Measurements from ENCODE around the gene INPP4B.

Gene INPP4B

DNA sequence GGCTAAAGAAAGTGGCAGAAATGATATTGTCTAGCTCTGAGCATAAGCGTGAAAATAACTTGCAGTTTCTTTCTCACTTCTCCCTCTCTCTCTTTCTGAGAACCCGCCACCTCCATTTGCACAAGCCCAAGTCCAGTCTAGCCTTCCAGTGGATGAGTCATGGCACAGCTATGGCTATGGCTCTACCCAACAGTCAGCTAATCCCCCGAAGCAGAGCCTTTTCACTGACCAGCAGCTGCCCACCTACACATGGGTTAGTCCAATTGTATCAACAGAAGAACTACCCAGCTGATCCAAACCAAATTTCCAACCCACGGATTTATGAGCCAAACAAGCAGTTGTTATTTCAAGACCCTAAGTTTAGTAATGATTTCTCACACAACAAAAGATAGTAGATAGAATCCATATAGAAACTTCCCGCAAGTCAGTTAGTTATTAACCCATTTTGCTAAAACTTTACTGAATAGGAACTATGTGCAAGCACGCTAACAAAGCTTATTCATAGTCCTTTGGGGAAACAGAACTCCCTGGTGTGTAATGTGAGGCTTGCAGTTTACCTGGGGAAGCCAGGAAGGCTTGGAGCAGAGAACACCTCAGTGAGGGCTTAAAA is 282.3 kb downstream of the INPP4B start:
- H2BK120ac ChIP-seq (ENCODE audit: low read depth, low read length): no peak overlapping the region
- H3K27me3 ChIP-seq (ENCODE audit: insufficient read depth, low read length, poor library complexity): no peaks in the 10 kb centered on the region
- H3K4me2 ChIP-seq (ENCODE audit: low read length): no peak overlapping the region
- DNase-seq: peak; percentile 48
- no peak overlapping the region for H4K8ac ChIP-seq (ENCODE audit: low read depth, low read length)
- no peak overlapping the region for H3K56ac ChIP-seq (ENCODE audit: low read length)
- H3K36me3 ChIP-seq (ENCODE audit: control insufficient read depth, insufficient read depth, low read length): no peaks in the 10 kb centered on the region
- H3K4me3 ChIP-seq (ENCODE audit: low read length): no peak overlapping the region
- H2BK5ac ChIP-seq (ENCODE audit: low read length): no peak overlapping the region
- H3K79me2 ChIP-seq (ENCODE audit: control insufficient read depth, insufficient read depth, low read length): no peaks in the 10 kb centered on the region
- H4K5ac ChIP-seq (ENCODE audit: low read length): no peak overlapping the region
- no CpG with 5 or more reads among the region's 6 CpGs for WGBS (ENCODE audit: extremely low coverage, insufficient coverage, low lambda C conversion rate)
- no peak overlapping the region for H3K9ac ChIP-seq (ENCODE audit: low read length)
- no peaks in the 10 kb centered on the region for H3K79me1 ChIP-seq (ENCODE audit: low read length)
- H3K18ac ChIP-seq (ENCODE audit: low read length): no peak overlapping the region
- no peak overlapping the region for H3K27ac ChIP-seq (ENCODE audit: low read depth, low read length)
- H3K4me1 ChIP-seq (ENCODE audit: control insufficient read depth, low read depth, low read length): no peaks in the 10 kb centered on the region
- H2BK15ac ChIP-seq (replicated peaks; ENCODE audit: low read depth): no peak overlapping the region
- H2AK5ac ChIP-seq (ENCODE audit: low read length): no peak overlapping the region
- no peak overlapping the region for H3K23ac ChIP-seq (ENCODE audit: low read length)
- H3K4ac ChIP-seq (ENCODE audit: low read depth, low read length): no peak overlapping the region

DNA sequence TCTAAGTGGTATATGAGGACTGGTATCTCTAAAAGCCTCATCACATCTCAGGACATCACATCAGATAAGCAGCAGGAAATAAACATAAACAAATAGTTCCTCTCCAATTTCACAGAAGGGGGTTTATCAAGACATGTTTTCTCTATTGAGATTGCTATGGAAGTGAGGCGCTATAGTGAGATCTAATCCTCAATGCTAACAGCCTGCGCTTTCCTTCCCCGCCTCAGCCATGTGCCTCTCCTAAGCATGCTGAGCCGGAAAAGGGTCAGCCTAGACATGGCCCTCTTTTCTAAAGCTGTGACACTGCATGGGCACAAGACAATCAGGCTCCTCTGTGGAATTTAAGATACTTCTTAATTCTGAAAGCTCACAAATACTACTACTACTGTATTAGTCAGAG is 286.1 kb downstream of the INPP4B start:
- no peak overlapping the region for H4K5ac ChIP-seq (ENCODE audit: low read length)
- no peak overlapping the region for H3K4me3 ChIP-seq (ENCODE audit: low read length)
- H2AK5ac ChIP-seq (ENCODE audit: low read length): no peak overlapping the region
- H3K79me2 ChIP-seq (ENCODE audit: control insufficient read depth, insufficient read depth, low read length): no peaks in the 10 kb centered on the region
- no peak overlapping the region for H3K56ac ChIP-seq (ENCODE audit: low read length)
- no peak overlapping the region for H3K18ac ChIP-seq (ENCODE audit: low read length)
- H3K79me1 ChIP-seq (ENCODE audit: low read length): no peaks in the 10 kb centered on the region
- no peaks in the 10 kb centered on the region for H3K36me3 ChIP-seq (ENCODE audit: control insufficient read depth, insufficient read depth, low read length)
- H3K4ac ChIP-seq (ENCODE audit: low read depth, low read length): no peak overlapping the region
- WGBS (ENCODE audit: extremely low coverage, insufficient coverage, low lambda C conversion rate): no CpG with 5 or more reads among the region's 4 CpGs
- H3K4me2 ChIP-seq (ENCODE audit: low read length): no peak overlapping the region
- no peak overlapping the region for H3K23ac ChIP-seq (ENCODE audit: low read length)
- H3K9ac ChIP-seq (ENCODE audit: low read length): no peak overlapping the region
- no peak overlapping the region for H4K8ac ChIP-seq (ENCODE audit: low read depth, low read length)
- no peaks in the 10 kb centered on the region for H3K4me1 ChIP-seq (ENCODE audit: control insufficient read depth, low read depth, low read length)
- no peak overlapping the region for H3K27ac ChIP-seq (ENCODE audit: low read depth, low read length)
- no peaks in the 10 kb centered on the region for H3K27me3 ChIP-seq (ENCODE audit: insufficient read depth, low read length, poor library complexity)
- no peak overlapping the region for H2BK5ac ChIP-seq (ENCODE audit: low read length)
- DNase-seq: peak; percentile 74
- H2BK120ac ChIP-seq (ENCODE audit: low read depth, low read length): no peak overlapping the region
- H2BK15ac ChIP-seq (replicated peaks; ENCODE audit: low read depth): no peak overlapping the region

DNA sequence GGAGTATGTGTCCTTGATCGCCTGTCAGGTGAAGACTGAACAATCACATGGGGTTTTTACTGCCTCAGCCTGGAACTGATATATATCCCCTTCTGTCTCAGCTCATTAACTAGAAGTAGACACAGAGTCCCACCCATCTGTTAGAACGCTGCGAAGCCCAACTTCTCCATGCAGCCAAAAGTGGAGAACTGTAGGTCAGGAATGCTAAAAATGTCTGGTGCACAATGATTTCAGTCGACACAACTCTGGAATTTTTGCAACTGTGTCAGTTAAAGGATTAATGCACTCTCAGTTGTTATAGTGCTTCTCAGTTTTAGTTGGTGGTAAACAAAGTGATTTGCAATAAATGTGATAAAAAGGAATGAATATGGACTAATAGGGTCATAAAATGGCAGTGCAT is 287.2 kb downstream of the INPP4B start:
- H2AK5ac ChIP-seq (ENCODE audit: low read length): no peak overlapping the region
- DNase-seq: peak; percentile 22
- no peak overlapping the region for H3K4me3 ChIP-seq (ENCODE audit: low read length)
- no peaks in the 10 kb centered on the region for H3K36me3 ChIP-seq (ENCODE audit: control insufficient read depth, insufficient read depth, low read length)
- H3K79me2 ChIP-seq (ENCODE audit: control insufficient read depth, insufficient read depth, low read length): no peaks in the 10 kb centered on the region
- no peaks in the 10 kb centered on the region for H3K27me3 ChIP-seq (ENCODE audit: insufficient read depth, low read length, poor library complexity)
- no peak overlapping the region for H4K8ac ChIP-seq (ENCODE audit: low read depth, low read length)
- H3K79me1 ChIP-seq (ENCODE audit: low read length): no peaks in the 10 kb centered on the region
- no CpG with 5 or more reads among the region's 4 CpGs for WGBS (ENCODE audit: extremely low coverage, insufficient coverage, low lambda C conversion rate)
- H4K5ac ChIP-seq (ENCODE audit: low read length): no peak overlapping the region
- no peak overlapping the region for H2BK15ac ChIP-seq (replicated peaks; ENCODE audit: low read depth)
- H3K4ac ChIP-seq (ENCODE audit: low read depth, low read length): no peak overlapping the region
- no peak overlapping the region for H3K4me2 ChIP-seq (ENCODE audit: low read length)
- H3K23ac ChIP-seq (ENCODE audit: low read length): no peak overlapping the region
- no peak overlapping the region for H2BK120ac ChIP-seq (ENCODE audit: low read depth, low read length)
- H3K18ac ChIP-seq (ENCODE audit: low read length): no peak overlapping the region
- H2BK5ac ChIP-seq (ENCODE audit: low read length): no peak overlapping the region
- H3K4me1 ChIP-seq (ENCODE audit: control insufficient read depth, low read depth, low read length): no peaks in the 10 kb centered on the region
- H3K9ac ChIP-seq (ENCODE audit: low read length): no peak overlapping the region
- no peak overlapping the region for H3K56ac ChIP-seq (ENCODE audit: low read length)
- no peak overlapping the region for H3K27ac ChIP-seq (ENCODE audit: low read depth, low read length)

DNA sequence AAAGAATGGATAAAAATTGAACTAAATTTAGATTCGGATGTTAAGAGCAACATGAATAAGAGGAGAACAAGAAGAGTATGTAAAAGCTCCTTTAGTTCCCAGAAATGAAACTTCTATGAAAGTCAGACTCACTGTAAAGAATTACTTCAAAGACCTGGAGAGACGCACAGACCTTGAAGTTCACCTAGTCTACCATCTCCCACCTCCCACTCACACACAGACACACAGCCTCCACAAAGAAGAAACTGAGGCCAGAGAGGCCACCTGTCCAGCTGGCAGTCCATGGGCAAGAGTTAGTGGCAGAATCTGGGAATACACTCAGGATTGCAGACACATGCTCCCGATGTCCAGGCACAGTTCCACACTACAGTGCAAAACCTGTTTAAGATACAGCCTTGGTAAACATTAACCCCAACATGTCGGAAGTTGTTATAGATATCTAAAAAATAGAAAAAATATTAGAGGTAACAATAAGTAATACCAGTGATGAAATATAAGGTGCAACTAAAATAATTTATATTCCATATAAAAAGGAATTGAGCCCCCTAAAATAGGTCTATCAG is 288.8 kb downstream of the INPP4B start:
- Histone ChIP-seq H3K4ac (ENCODE audit: low read depth, low read length) (no peak overlapping the region), H3K56ac (ENCODE audit: low read length) (no peak overlapping the region), H2BK120ac (ENCODE audit: low read depth, low read length) (no peak overlapping the region), H3K18ac (ENCODE audit: low read length) (no peak overlapping the region), H3K4me1 (ENCODE audit: control insufficient read depth, low read depth, low read length) (no peaks in the 10 kb centered on the region), H3K79me1 (ENCODE audit: low read length) (no peaks in the 10 kb centered on the region), H3K9ac (ENCODE audit: low read length) (no peak overlapping the region), H3K79me2 (ENCODE audit: control insufficient read depth, insufficient read depth, low read length) (no peaks in the 10 kb centered on the region), H3K4me2 (ENCODE audit: low read length) (no peak overlapping the region), H2BK15ac (replicated peaks; ENCODE audit: low read depth) (no peak overlapping the region), H4K8ac (ENCODE audit: low read depth, low read length) (no peak overlapping the region), H3K23ac (ENCODE audit: low read length) (no peak overlapping the region), H2AK5ac (ENCODE audit: low read length) (no peak overlapping the region), H3K27ac (ENCODE audit: low read depth, low read length) (no peak overlapping the region), H3K36me3 (ENCODE audit: control insufficient read depth, insufficient read depth, low read length) (no peaks in the 10 kb centered on the region), H4K5ac (ENCODE audit: low read length) (no peak overlapping the region), H3K4me3 (ENCODE audit: low read length) (no peak overlapping the region), H2BK5ac (ENCODE audit: low read length) (no peak overlapping the region), H3K27me3 (ENCODE audit: insufficient read depth, low read length, poor library complexity) (no peaks in the 10 kb centered on the region)
- DNase-seq: no peak
- no CpG with 5 or more reads among the region's 4 CpGs for WGBS (ENCODE audit: extremely low coverage, insufficient coverage, low lambda C conversion rate)

DNA sequence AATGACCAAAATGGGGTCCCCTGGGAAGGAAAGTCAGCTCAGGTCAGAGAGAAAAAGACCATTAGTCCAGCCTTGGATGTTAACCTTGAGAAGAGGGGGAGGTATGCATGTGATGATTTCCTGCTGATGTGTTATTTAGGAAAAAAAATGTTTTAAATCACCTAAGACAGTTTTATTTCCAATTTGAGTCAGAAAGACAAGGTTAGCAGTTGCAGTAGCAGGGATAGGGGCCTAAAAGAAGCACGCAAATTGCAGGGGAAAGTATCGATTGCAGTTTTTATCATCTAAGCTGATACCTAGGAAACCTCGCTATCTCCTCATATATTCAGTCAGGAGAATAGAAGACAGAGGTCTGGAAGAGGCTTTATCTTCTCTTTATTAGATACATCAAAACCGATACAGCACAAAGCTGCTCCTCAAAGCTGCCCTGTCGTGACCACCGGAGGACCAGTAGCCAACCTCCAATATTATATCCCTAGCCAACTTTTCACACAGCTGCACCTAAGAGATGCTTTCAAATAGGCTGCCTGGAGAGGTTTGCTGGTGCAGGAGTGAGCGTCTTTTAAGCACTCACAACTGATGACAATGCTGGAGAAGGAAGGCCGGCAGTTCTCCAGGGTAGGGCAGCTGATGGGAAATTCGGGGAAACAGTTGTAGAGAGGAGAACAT is 289.4 kb downstream of the INPP4B start:
- Histone ChIP-seq H3K79me1 (ENCODE audit: low read length) (no peaks in the 10 kb centered on the region), H3K18ac (ENCODE audit: low read length) (no peak overlapping the region), H4K8ac (ENCODE audit: low read depth, low read length) (no peak overlapping the region), H3K23ac (ENCODE audit: low read length) (no peak overlapping the region), H3K79me2 (ENCODE audit: control insufficient read depth, insufficient read depth, low read length) (no peaks in the 10 kb centered on the region), H3K27ac (ENCODE audit: low read depth, low read length) (no peak overlapping the region), H3K56ac (ENCODE audit: low read length) (no peak overlapping the region), H2BK5ac (ENCODE audit: low read length) (no peak overlapping the region), H3K4me2 (ENCODE audit: low read length) (no peak overlapping the region), H2AK5ac (ENCODE audit: low read length) (no peak overlapping the region), H3K36me3 (ENCODE audit: control insufficient read depth, insufficient read depth, low read length) (no peaks in the 10 kb centered on the region), H3K4ac (ENCODE audit: low read depth, low read length) (no peak overlapping the region), H3K27me3 (ENCODE audit: insufficient read depth, low read length, poor library complexity) (no peaks in the 10 kb centered on the region), H2BK15ac (replicated peaks; ENCODE audit: low read depth) (no peak overlapping the region), H3K9ac (ENCODE audit: low read length) (no peak overlapping the region), H3K4me1 (ENCODE audit: control insufficient read depth, low read depth, low read length) (no peaks in the 10 kb centered on the region), H3K4me3 (ENCODE audit: low read length) (no peak overlapping the region), H2BK120ac (ENCODE audit: low read depth, low read length) (no peak overlapping the region), H4K5ac (ENCODE audit: low read length) (no peak overlapping the region)
- WGBS (ENCODE audit: extremely low coverage, insufficient coverage, low lambda C conversion rate): no CpG with 5 or more reads among the region's 9 CpGs
- DNase-seq: no peak
